Naive thymus-derived CD8-positive, alpha-beta T cell (primary cell): ENCODE data around the gene MYO18B. TPM values are rescaled to one million over a fixed set of nuclear protein-coding genes. Genes with fewer than 3 reads are reported as not detected.

Experiments
- ATAC-seq, 2 donors: fragments of 150-1000 bp; cut with Tn5 transposase in 1 of 2; sonication (Bioruptor Pico), chemical (Tn5 transposase) in 1 of 2; 1 replicate in 1 of 2; 2 replicates in 1 of 2; pipeline ENCODE4 v1.10.0; 2021; ENCODE audit warnings: mild to moderate bottlenecking in 2 of 2, moderate library complexity in 2 of 2
- POLR2A ChIA-PET: fragments of 350-600 bp; sonication (Branson Sonifier 250); formaldehyde crosslinking; loops from one replicate; lab custom pipeline; 2021; ENCODE audit warnings: antibody characterized with exemption; lab: Charles Lee
- DNase-seq, 10 donors: peaks; one replicate each; pipeline versions ENCODE4 v3.0.0 to v3.0.0-alpha.2; 2020 to 2022
- H3K27ac Mint-ChIP-seq, 10 donors: one replicate each; pipeline ENCODE4 v1.8.0; 2020 to 2022; ENCODE audit warnings: mild to moderate bottlenecking in 10 of 10, mixed read lengths in 10 of 10, moderate library complexity in 4 of 10, inconsistent platforms in 1 of 10
- H3K27me3 Mint-ChIP-seq, 5 donors: one replicate each; pipeline ENCODE4 v1.8.0; 2021 to 2022; ENCODE audit warnings: mixed read lengths in 5 of 5
- H3K36me3 Mint-ChIP-seq, 3 donors: one replicate each; pipeline ENCODE4 v1.8.0; 2020 to 2022; ENCODE audit warnings: mixed read lengths in 3 of 3, mild to moderate bottlenecking in 2 of 3, inconsistent platforms in 1 of 3
- H3K4me1 Mint-ChIP-seq, 4 donors: one replicate each; pipeline ENCODE4 v1.8.0; 2021 to 2022; ENCODE audit warnings: mixed read lengths in 4 of 4
- H3K4me3 Mint-ChIP-seq, 10 donors: one replicate each; pipeline ENCODE4 v1.8.0; 2020 to 2022; ENCODE audit warnings: mild to moderate bottlenecking in 10 of 10, mixed read lengths in 10 of 10, moderate library complexity in 6 of 10, inconsistent platforms in 1 of 10
- H3K9me3 Mint-ChIP-seq, 9 donors: one replicate each; pipeline ENCODE4 v1.8.0; 2020 to 2022; ENCODE audit warnings: mixed read lengths in 9 of 9, mild to moderate bottlenecking in 3 of 9, inconsistent platforms in 1 of 9, moderate library complexity in 1 of 9
- polyA plus RNA-seq, 3 donors: library from polyadenylated mRNA; unstranded; fragments of 300-500 nt; fragmentation: Illumina TruSeq; gene quantifications; one replicate each; pipeline ENCODE4 v1.2.3, GENCODE V29; 2021
- total RNA-seq, 8 experiments: library from RNA in 2 of 8; stranded (reverse) in 2 of 8; gene quantifications; one replicate each; pipeline ENCODE4 v1.2.3 and lab custom pipeline; 2021 to 2026

MYO18B gene
- total and polyA plus RNA-seq, 5 experiments from 2014 or later = 0.14 to 1.4 (median 1.1) TPM; not detected in 2

GRCh38 chr22:25899566-25899965 lies 157.6 kb downstream of the MYO18B start:
- no peak for DNase-seq
- Mint-ChIP-seq H3K9me3 (peaks cover 0 to 2% (median 0%) of the 10 kb centered on the region in 9 donors), H3K36me3 (no peaks in the 10 kb centered on the region), H3K4me3 (no peak overlapping the region), H3K4me1 (no peaks in the 10 kb centered on the region), H3K27me3 (peaks cover 11 to 39% (median 24%) of the 10 kb centered on the region in 5 donors), H3K27ac (no peak overlapping the region)
- POLR2A ChIA-PET = no interaction called here
- no peak for ATAC-seq

- H3K9me3 Mint-ChIP-seq = peaks cover 0 to 2% (median 0%) of the 10 kb centered on the region in 9 donors
- no peak overlapping the region for H3K27ac Mint-ChIP-seq
- DNase-seq = no peak
- no peak for ATAC-seq
- POLR2A ChIA-PET = no interaction called here
- H3K36me3 Mint-ChIP-seq = no peaks in the 10 kb centered on the region
- H3K4me3 Mint-ChIP-seq = no peak overlapping the region
- no peaks in the 10 kb centered on the region for H3K4me1 Mint-ChIP-seq
- H3K27me3 Mint-ChIP-seq = peaks cover 10 to 32% (median 21%) of the 10 kb centered on the region in 5 donors
These were observed 158.4 kb downstream of the MYO18B start for GRCh38 chr22:25900390-25900789.

DNA sequence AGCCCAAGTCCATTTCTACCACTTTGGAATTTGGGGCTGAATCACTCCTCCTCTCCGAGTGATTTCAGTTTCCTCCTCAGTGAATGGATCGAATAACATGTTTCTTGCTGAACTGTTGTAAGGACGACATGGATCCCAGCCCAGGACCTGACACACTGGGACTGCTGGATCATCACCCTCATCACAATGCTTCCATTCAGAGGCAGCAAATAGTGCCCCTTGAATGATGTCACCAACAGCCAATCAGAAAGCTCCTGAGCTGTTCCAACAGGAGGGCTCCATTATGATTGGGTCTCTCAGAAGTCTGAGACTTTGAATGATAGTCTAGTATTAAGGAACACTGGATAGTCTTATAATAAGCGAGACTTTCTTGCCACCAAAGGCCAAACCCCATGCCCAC lies 158.9 kb downstream of the MYO18B start:
- Mint-ChIP-seq H3K36me3 (no peaks in the 10 kb centered on the region), H3K27me3 (peaks cover 6 to 27% (median 18%) of the 10 kb centered on the region in 5 donors), H3K4me3 (no peak overlapping the region), H3K9me3 (peaks cover 0 to 2% (median 0%) of the 10 kb centered on the region in 9 donors), H3K27ac (no peak overlapping the region), H3K4me1 (no peaks in the 10 kb centered on the region)
- DNase-seq (no peak), ATAC-seq (no peak)
- POLR2A ChIA-PET = no interaction called here

GRCh38 chr22:25902402-25902801 lies 160.4 kb downstream of the MYO18B start:
- Mint-ChIP-seq H3K4me1 (no peaks in the 10 kb centered on the region), H3K9me3 (peaks cover 0 to 10% (median 0%) of the 10 kb centered on the region in 9 donors), H3K27ac (no peak overlapping the region), H3K4me3 (no peak overlapping the region), H3K27me3 (peaks cover 6 to 31% (median 15%) of the 10 kb centered on the region in 5 donors), H3K36me3 (peaks cover 0 to 4% (median 0%) of the 10 kb centered on the region in 3 donors)
- POLR2A ChIA-PET = no interaction called here
- DNase-seq (no peak), ATAC-seq (no peak)

- Mint-ChIP-seq H3K9me3 (peaks cover 0 to 12% (median 0%) of the 10 kb centered on the region in 9 donors), H3K4me1 (no peaks in the 10 kb centered on the region), H3K27me3 (peaks cover 6 to 39% (median 15%) of the 10 kb centered on the region in 5 donors), H3K4me3 (no peak overlapping the region), H3K27ac (no peak overlapping the region), H3K36me3 (peaks cover 0 to 4% (median 0%) of the 10 kb centered on the region in 3 donors)
- POLR2A ChIA-PET = no interaction called here
- ATAC-seq (no peak), DNase-seq (no peak)
These were observed 161.3 kb downstream of the MYO18B start for GRCh38 chr22:25903294-25903693.

GRCh38 chr22:25908212-25908611 lies 166.2 kb downstream of the MYO18B start:
- no peak for DNase-seq
- POLR2A ChIA-PET = no interaction called here
- Mint-ChIP-seq H3K36me3 (peaks cover 0 to 4% (median 0%) of the 10 kb centered on the region in 3 donors), H3K4me3 (no peak overlapping the region), H3K9me3 (peaks cover 0 to 12% (median 0%) of the 10 kb centered on the region in 9 donors), H3K27ac (no peak overlapping the region), H3K4me1 (no peaks in the 10 kb centered on the region), H3K27me3 (peaks cover 5 to 51% (median 19%) of the 10 kb centered on the region in 5 donors)
- ATAC-seq = no peak

DNA sequence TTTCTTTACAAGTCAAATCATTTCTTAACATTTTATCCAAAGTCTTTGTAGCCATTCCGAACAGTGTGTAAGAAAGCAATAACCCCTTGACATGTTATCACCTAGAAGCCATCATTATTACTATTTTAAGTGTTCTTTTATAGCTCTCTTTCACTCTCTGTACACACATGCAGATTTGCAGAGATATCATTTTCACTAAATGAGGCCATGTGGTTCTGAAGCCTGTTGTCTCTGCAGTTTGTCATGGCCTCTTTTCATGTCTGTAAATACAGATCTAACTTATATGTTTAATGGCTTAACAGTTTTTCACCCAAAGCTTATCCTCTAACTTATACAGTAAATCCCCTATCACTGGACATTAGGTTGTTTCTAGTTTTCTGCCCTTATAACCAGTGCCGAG lies 166.8 kb downstream of the MYO18B start:
- peaks cover 6 to 46% (median 16%) of the 10 kb centered on the region in 5 donors for H3K27me3 Mint-ChIP-seq

GRCh38 chr22:25909614-25910387 lies 167.8 kb downstream of the MYO18B start:
- Mint-ChIP-seq H3K9me3 (peaks cover 0 to 12% (median 0%) of the 10 kb centered on the region in 9 donors), H3K27ac (no peak overlapping the region), H3K36me3 (peaks cover 0 to 4% (median 0%) of the 10 kb centered on the region in 3 donors), H3K4me3 (no peak overlapping the region), H3K27me3 (peaks cover 6 to 38% (median 10%) of the 10 kb centered on the region in 5 donors), H3K4me1 (no peaks in the 10 kb centered on the region)
- DNase-seq = no peak
- no peak for ATAC-seq
- POLR2A ChIA-PET = no interaction called here

More for the DNA sequence above, 166.8 kb downstream of the MYO18B start:
- DNase-seq (no peak), ATAC-seq (no peak)
- Mint-ChIP-seq H3K4me1 (no peaks in the 10 kb centered on the region), H3K27ac (no peak overlapping the region), H3K36me3 (peaks cover 0 to 4% (median 0%) of the 10 kb centered on the region in 3 donors), H3K9me3 (peaks cover 0 to 12% (median 0%) of the 10 kb centered on the region in 9 donors), H3K4me3 (no peak overlapping the region)
- POLR2A ChIA-PET = no interaction called here

DNA sequence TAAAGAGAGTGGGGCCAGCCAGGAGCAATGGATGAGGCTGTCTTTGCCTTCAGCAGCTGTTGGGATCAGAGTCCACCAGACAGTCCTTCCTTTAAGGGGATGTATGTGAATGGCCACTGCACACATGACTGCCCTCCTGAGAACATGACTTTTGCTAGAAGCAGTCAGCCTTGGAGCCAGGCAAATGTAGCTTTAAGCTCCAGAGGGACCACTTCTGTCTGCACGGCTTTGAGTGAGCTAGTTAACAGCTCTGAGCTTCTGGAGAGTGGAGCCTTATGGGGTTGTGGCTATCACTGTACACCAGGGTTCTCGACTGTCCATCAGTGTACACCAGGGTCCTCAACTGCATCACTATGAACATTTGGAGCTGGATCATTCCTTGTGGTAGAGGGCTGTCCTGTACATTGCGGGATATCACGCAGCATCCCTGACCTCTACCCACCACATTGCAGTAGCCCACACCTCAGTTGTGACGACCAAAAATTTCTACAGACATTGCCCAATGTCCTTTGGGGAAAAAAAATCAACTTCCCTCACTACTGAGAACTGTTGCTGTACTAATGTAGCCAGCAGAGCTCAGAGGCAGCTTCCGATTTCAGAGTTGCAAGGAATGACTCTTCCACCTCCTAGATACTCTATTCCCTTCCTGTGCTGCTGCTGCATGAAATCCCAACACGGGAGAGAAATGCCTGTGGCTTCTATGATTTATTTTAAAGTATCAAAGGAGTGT lies 169.4 kb downstream of the MYO18B start:
- no peak overlapping the region for H3K4me3 Mint-ChIP-seq
- DNase-seq (no peak), ATAC-seq (no peak)
- POLR2A ChIA-PET = no interaction called here
- H3K4me1 Mint-ChIP-seq = no peaks in the 10 kb centered on the region
- H3K9me3 Mint-ChIP-seq = peaks cover 0 to 8% (median 0%) of the 10 kb centered on the region in 9 donors
- peaks cover 7 to 40% (median 12%) of the 10 kb centered on the region in 5 donors for H3K27me3 Mint-ChIP-seq
- peaks cover 0 to 3% (median 0%) of the 10 kb centered on the region in 3 donors for H3K36me3 Mint-ChIP-seq
- H3K27ac Mint-ChIP-seq = no peak overlapping the region

DNA sequence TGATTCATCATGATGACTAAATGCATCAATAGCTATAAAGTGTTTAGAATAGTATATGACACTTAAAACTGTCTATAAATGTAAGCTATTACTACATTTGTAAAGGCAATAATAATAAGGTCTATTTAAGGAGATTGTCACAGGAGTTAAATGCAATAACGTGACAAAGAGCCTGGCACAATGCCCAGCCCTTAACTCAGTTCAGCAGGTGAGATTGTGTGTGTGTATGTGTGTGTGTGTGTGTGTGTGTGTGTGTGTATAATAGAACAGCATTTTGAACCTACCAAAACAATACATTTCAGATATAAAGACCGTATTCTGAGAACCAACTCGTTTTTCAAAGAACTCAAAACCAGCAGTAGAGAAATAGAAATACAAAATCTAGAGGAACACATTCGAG lies 177.5 kb downstream of the MYO18B start:
- H3K27me3 Mint-ChIP-seq = peaks cover 29 to 58% (median 39%) of the 10 kb centered on the region in 5 donors
- H3K9me3 Mint-ChIP-seq = peaks cover 0 to 18% (median 7%) of the 10 kb centered on the region in 9 donors
- no peaks in the 10 kb centered on the region for H3K4me1 Mint-ChIP-seq
- ATAC-seq (no peak), DNase-seq (no peak)
- H3K27ac Mint-ChIP-seq = peak overlapping the region in 1 of 10 donors; percentile 21
- H3K4me3 Mint-ChIP-seq = no peak overlapping the region
- POLR2A ChIA-PET = no interaction called here
- peaks cover 0 to 4% (median 0%) of the 10 kb centered on the region in 3 donors for H3K36me3 Mint-ChIP-seq

GRCh38 chr22:25922141-25922540 lies 180.2 kb downstream of the MYO18B start:
- peaks cover 28 to 55% (median 39%) of the 10 kb centered on the region in 5 donors for H3K27me3 Mint-ChIP-seq
- POLR2A ChIA-PET = no interaction called here
- ATAC-seq = no peak
- no peaks in the 10 kb centered on the region for H3K4me1 Mint-ChIP-seq
- peaks cover 0 to 4% (median 0%) of the 10 kb centered on the region in 3 donors for H3K36me3 Mint-ChIP-seq
- H3K27ac Mint-ChIP-seq = no peak overlapping the region
- peaks cover 3 to 20% (median 7%) of the 10 kb centered on the region in 9 donors for H3K9me3 Mint-ChIP-seq
- H3K4me3 Mint-ChIP-seq = no peak overlapping the region
- no peak for DNase-seq

DNA sequence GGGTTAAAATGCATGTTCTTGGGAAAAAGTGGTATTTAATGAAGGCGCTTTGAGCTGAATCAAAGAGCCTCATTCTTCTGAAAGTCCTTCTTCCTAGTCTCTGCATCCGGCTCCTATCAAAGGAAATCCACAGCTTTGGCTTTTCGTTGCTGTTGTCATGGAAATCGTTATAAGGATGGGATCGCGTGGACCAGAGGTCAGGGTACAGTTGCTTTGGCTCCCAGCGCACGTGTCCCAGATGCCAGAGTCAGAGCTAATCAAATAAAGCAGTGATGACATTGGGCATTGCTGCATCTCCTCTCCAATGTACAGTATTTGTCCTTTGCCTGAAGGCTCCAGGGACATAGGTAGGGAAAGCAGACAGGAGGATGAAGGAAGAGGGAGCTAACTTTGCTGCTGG lies 181.9 kb downstream of the MYO18B start:
- DNase-seq (no peak), ATAC-seq (no peak)
- Mint-ChIP-seq H3K4me1 (no peaks in the 10 kb centered on the region), H3K9me3 (peaks cover 0 to 12% (median 6%) of the 10 kb centered on the region in 9 donors), H3K27ac (no peak overlapping the region), H3K4me3 (no peak overlapping the region), H3K27me3 (peaks cover 21 to 53% (median 42%) of the 10 kb centered on the region in 5 donors), H3K36me3 (peaks cover 0 to 10% (median 0%) of the 10 kb centered on the region in 3 donors)
- POLR2A ChIA-PET = no interaction called here

DNA sequence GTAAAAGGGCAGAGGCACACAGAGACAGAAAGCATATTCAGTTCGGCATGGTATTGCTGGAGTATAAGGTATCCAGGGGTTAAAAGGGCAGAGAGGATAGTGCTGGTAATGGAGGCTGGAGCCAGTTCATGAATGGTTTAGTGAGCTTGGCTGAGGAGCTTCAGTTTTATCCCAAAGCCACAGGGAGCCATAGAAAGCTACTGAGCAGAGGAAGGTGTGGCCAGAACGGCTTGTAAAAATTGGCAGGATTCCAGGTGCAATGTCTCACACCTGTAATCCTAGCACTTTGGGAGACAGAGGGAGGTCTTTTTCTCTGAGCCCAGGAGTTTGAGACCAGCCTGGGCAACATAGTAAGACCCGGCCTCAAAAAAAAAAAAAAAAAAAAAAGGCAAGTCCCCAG lies 186.1 kb downstream of the MYO18B start:
- Mint-ChIP-seq H3K4me3 (no peak overlapping the region), H3K36me3 (peaks cover 0 to 10% (median 0%) of the 10 kb centered on the region in 3 donors), H3K27me3 (peaks cover 18 to 33% (median 26%) of the 10 kb centered on the region in 5 donors), H3K9me3 (peaks cover 0 to 17% (median 10%) of the 10 kb centered on the region in 9 donors), H3K27ac (no peak overlapping the region), H3K4me1 (no peaks in the 10 kb centered on the region)
- ATAC-seq (no peak), DNase-seq (no peak)
- POLR2A ChIA-PET = no interaction called here
